Esophagus muscularis mucosa (tissue), 3 donors: ENCODE data around the gene SDC1.

Source experiments
- EP300 ChIP-seq: sonication (generic); formaldehyde crosslinking; IDR thresholded peaks from one replicate; pipeline ENCODE4 v1.6.1; 2017; ENCODE audit warnings: antibody characterized with exemption
- TF ChIP-seq, protein P1 (sequence below), 3 experiments: fragments of 200-600 bp in 2 of 3; fragments of 450-650 bp in 1 of 3; sonication (generic) in 2 of 3; IDR thresholded peaks; one replicate each; pipeline ENCODE4 v1.5.1; 2017 to 2019; ENCODE audit warnings: antibody characterized with exemption in 3 of 3, mild to moderate bottlenecking in 2 of 3, moderate library complexity in 1 of 3

DNA sequence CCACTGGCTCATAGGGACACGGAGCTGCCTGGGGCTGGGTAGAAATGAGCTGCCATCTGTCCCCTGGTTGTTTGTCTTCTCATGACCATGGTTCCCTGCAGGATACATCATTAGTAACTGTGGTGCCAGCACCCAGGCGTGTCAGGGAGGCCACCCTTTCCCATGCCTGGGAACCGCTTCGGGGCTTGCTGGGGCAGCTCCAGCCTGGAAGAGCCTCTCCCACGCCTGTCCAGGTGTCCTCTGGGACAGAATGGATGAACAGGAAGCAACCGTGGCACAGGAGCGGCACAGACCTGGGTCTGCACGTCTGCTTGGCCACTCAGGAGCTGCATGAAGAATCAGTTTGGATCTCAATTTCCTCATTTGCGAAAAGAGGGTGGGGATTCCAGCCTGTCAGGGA, 34.8 kb downstream of the SDC1 start:
- TF ChIP-seq, protein P1, sequence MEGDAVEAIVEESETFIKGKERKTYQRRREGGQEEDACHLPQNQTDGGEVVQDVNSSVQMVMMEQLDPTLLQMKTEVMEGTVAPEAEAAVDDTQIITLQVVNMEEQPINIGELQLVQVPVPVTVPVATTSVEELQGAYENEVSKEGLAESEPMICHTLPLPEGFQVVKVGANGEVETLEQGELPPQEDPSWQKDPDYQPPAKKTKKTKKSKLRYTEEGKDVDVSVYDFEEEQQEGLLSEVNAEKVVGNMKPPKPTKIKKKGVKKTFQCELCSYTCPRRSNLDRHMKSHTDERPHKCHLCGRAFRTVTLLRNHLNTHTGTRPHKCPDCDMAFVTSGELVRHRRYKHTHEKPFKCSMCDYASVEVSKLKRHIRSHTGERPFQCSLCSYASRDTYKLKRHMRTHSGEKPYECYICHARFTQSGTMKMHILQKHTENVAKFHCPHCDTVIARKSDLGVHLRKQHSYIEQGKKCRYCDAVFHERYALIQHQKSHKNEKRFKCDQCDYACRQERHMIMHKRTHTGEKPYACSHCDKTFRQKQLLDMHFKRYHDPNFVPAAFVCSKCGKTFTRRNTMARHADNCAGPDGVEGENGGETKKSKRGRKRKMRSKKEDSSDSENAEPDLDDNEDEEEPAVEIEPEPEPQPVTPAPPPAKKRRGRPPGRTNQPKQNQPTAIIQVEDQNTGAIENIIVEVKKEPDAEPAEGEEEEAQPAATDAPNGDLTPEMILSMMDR (IDR thresholded peaks at IDR 0.05) = no peak
- no peak for TF ChIP-seq EP300
